ENCODE data around the gene AMT. TPM values are rescaled to one million over a fixed set of nuclear protein-coding genes. Genes with fewer than 3 reads are reported as not detected.
A peak's percentile ranks its signal among the peaks of the same experiment; 100 is the strongest.

AMT gene
- total RNA-seq, 1 experiment from 2014 or later = 66.6 TPM

DNA sequence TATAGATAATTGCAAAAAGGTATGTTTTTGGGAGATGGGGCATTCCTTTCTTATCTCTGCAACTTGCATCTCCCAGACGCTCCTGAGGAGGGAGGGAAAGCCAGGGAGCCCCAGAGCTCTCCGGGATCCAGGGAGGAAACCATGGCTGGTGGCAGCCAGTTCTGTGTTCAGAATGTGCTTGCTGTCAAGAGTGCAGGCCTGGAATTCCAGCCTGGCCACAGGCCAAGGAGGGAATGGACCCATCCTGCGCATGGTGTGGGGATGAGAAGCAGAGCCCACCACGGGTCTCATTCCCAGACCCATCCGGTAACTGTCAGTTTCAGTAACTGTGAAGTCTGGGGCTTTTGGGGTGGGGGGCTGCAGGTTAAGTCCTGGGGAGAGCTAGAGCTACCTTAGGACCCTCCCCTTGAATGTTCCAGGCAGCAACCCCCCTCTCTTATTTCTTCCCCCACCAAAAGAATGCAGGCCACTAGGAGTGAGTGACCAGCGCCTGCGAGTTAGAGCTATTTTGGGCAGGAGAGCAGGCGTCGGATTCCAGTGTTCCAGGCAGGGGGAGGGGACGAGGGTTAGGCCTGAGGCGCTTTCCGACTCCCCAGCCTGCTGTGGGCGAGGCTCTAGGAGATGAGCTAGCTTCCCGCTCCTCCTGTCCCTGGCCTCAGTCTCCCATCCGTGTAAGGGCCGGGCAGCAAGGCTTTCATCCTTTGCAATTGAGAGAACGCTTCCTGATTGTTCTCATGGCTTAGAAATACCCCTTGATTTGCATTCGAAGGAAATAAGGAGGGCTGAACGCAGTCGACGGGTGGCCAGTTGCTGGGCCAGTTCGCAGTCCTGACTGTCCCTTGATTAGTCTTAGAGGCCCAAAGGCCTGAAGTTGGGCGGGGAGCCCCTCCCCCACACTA lies 47.0 kb upstream of the AMT start:
- Mint-ChIP-seq H3K4me3 (peak overlapping the region; percentile 84), H3K9me3 (no peaks in the 10 kb centered on the region), H3K36me3 (peaks cover 6% of the 10 kb centered on the region; the same call in 1 of the 2 replicates), H3K27me3 (ENCODE audit: low read depth) (no peaks in the 10 kb centered on the region), H3K27ac (peak overlapping the region; percentile 100), H3K4me1 (peaks cover 27% of the 10 kb centered on the region)
- DNase-seq (ENCODE audit: low spot score) = peak; percentile 78
- CTCF ChIA-PET = interaction anchor here (0.7 to 5.4 kb wide), 11 partner anchors 9 to 298 kb away, joined by 3 to 60 read pairs (median 8); partner anchors contain the start of genes KLHDC8B and USP4
- ATAC-seq = peak; percentile 46
- POLR2A ChIA-PET = interaction anchor here (0.6 to 5.0 kb wide), 15 partner anchors 10 to 462 kb away, joined by 3 to 125 read pairs (median 4); partner anchors contain the start of genes AMT, QRICH1, USP4 and WDR6
- TF ChIP-seq, protein P1, sequence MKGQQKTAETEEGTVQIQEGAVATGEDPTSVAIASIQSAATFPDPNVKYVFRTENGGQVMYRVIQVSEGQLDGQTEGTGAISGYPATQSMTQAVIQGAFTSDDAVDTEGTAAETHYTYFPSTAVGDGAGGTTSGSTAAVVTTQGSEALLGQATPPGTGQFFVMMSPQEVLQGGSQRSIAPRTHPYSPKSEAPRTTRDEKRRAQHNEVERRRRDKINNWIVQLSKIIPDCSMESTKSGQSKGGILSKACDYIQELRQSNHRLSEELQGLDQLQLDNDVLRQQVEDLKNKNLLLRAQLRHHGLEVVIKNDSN (CRISPR knock-in tag; IDR thresholded peaks at IDR 0.05) = peak; percentile 25; the same call in 1 of the 2 replicates
- TF ChIP-seq GABPB1 (CRISPR knock-in tag; IDR thresholded peaks at IDR 0.05) = no peak
- TF ChIP-seq FOXJ3 (CRISPR knock-in tag; IDR thresholded peaks at IDR 0.05; ENCODE audit: borderline replicate concordance) = no peak
- TF ChIP-seq TEAD1 (CRISPR knock-in tag; IDR thresholded peaks at IDR 0.05) = 0 out of 2 replicates have a peak, but pooled peaks have one; percentile 8
- TF ChIP-seq, protein P2, sequence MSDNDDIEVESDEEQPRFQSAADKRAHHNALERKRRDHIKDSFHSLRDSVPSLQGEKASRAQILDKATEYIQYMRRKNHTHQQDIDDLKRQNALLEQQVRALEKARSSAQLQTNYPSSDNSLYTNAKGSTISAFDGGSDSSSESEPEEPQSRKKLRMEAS (CRISPR knock-in tag; IDR thresholded peaks at IDR 0.05) = peak; percentile 72; the same call in 1 of the 2 replicates
- no peak for TF ChIP-seq NR1H2 (CRISPR knock-in tag; IDR thresholded peaks at IDR 0.05)
- TF ChIP-seq, protein P3, sequence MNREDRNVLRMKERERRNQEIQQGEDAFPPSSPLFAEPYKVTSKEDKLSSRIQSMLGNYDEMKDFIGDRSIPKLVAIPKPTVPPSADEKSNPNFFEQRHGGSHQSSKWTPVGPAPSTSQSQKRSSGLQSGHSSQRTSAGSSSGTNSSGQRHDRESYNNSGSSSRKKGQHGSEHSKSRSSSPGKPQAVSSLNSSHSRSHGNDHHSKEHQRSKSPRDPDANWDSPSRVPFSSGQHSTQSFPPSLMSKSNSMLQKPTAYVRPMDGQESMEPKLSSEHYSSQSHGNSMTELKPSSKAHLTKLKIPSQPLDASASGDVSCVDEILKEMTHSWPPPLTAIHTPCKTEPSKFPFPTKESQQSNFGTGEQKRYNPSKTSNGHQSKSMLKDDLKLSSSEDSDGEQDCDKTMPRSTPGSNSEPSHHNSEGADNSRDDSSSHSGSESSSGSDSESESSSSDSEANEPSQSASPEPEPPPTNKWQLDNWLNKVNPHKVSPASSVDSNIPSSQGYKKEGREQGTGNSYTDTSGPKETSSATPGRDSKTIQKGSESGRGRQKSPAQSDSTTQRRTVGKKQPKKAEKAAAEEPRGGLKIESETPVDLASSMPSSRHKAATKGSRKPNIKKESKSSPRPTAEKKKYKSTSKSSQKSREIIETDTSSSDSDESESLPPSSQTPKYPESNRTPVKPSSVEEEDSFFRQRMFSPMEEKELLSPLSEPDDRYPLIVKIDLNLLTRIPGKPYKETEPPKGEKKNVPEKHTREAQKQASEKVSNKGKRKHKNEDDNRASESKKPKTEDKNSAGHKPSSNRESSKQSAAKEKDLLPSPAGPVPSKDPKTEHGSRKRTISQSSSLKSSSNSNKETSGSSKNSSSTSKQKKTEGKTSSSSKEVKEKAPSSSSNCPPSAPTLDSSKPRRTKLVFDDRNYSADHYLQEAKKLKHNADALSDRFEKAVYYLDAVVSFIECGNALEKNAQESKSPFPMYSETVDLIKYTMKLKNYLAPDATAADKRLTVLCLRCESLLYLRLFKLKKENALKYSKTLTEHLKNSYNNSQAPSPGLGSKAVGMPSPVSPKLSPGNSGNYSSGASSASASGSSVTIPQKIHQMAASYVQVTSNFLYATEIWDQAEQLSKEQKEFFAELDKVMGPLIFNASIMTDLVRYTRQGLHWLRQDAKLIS (CRISPR knock-in tag; IDR thresholded peaks at IDR 0.05; ENCODE audit: borderline replicate concordance) = peak; percentile 57; the same call in 1 of the 2 replicates
- TF ChIP-seq, protein P4, sequence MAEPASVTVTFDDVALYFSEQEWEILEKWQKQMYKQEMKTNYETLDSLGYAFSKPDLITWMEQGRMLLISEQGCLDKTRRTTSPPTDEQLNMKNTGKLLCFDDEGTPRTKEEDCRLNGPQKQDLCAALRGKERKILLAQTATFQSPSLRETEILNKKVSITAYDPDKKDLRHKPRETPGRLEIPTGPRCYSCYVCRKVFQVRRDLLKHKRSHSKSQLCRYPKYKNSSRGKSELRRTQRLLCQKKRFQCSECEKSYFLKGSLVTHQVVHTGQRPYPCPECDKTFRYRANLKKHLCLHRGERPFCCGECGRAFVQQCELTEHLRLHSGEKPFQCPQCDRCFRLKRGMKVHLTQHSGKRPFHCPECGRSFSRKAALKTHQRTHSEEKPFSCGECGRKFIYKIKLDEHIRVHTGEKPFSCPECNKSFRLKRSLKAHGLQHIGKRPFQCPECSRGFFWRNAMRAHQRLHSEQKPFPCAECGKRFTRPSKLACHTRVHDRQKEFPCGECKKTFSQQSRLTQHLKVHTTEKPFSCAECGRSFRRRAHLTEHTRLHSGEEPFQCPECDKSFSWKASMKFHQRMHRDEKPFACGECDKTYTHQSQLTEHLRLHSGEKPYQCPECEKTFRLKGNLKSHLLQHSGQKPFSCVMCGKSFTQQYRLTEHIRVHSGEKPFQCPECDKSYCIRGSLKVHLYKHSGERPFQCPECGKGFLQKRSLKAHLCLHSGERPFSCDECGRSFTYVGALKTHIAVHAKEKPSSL (CRISPR knock-in tag; conservative IDR thresholded peaks at IDR 0.05) = no peak
- TF ChIP-seq CBFB (CRISPR knock-in tag; IDR thresholded peaks at IDR 0.05; ENCODE audit: low read depth) = no peak
- TF ChIP-seq, protein P5, sequence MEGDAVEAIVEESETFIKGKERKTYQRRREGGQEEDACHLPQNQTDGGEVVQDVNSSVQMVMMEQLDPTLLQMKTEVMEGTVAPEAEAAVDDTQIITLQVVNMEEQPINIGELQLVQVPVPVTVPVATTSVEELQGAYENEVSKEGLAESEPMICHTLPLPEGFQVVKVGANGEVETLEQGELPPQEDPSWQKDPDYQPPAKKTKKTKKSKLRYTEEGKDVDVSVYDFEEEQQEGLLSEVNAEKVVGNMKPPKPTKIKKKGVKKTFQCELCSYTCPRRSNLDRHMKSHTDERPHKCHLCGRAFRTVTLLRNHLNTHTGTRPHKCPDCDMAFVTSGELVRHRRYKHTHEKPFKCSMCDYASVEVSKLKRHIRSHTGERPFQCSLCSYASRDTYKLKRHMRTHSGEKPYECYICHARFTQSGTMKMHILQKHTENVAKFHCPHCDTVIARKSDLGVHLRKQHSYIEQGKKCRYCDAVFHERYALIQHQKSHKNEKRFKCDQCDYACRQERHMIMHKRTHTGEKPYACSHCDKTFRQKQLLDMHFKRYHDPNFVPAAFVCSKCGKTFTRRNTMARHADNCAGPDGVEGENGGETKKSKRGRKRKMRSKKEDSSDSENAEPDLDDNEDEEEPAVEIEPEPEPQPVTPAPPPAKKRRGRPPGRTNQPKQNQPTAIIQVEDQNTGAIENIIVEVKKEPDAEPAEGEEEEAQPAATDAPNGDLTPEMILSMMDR (IDR thresholded peaks at IDR 0.05) = no peak
- TF ChIP-seq, protein P6, sequence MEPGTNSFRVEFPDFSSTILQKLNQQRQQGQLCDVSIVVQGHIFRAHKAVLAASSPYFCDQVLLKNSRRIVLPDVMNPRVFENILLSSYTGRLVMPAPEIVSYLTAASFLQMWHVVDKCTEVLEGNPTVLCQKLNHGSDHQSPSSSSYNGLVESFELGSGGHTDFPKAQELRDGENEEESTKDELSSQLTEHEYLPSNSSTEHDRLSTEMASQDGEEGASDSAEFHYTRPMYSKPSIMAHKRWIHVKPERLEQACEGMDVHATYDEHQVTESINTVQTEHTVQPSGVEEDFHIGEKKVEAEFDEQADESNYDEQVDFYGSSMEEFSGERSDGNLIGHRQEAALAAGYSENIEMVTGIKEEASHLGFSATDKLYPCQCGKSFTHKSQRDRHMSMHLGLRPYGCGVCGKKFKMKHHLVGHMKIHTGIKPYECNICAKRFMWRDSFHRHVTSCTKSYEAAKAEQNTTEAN (CRISPR knock-in tag; IDR thresholded peaks at IDR 0.05) = no peak
- TF ChIP-seq ZNF232 (CRISPR knock-in tag; IDR thresholded peaks at IDR 0.05) = no peak
- TF ChIP-seq NR2C2 (CRISPR knock-in tag; IDR thresholded peaks at IDR 0.05) = no peak
- no peak for TF ChIP-seq ZNF138 (CRISPR knock-in tag; conservative IDR thresholded peaks at IDR 0.05)
- no peak for TF ChIP-seq CREM (CRISPR knock-in tag; IDR thresholded peaks at IDR 0.05)
- no peak for TF ChIP-seq MYBL2 (CRISPR knock-in tag; IDR thresholded peaks at IDR 0.05)
- TF ChIP-seq, protein P7, sequence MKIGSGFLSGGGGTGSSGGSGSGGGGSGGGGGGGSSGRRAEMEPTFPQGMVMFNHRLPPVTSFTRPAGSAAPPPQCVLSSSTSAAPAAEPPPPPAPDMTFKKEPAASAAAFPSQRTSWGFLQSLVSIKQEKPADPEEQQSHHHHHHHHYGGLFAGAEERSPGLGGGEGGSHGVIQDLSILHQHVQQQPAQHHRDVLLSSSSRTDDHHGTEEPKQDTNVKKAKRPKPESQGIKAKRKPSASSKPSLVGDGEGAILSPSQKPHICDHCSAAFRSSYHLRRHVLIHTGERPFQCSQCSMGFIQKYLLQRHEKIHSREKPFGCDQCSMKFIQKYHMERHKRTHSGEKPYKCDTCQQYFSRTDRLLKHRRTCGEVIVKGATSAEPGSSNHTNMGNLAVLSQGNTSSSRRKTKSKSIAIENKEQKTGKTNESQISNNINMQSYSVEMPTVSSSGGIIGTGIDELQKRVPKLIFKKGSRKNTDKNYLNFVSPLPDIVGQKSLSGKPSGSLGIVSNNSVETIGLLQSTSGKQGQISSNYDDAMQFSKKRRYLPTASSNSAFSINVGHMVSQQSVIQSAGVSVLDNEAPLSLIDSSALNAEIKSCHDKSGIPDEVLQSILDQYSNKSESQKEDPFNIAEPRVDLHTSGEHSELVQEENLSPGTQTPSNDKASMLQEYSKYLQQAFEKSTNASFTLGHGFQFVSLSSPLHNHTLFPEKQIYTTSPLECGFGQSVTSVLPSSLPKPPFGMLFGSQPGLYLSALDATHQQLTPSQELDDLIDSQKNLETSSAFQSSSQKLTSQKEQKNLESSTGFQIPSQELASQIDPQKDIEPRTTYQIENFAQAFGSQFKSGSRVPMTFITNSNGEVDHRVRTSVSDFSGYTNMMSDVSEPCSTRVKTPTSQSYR (CRISPR knock-in tag; IDR thresholded peaks at IDR 0.05) = peak; percentile 2
- TF ChIP-seq NFE2L1 (CRISPR knock-in tag; IDR thresholded peaks at IDR 0.05) = no peak
- TF ChIP-seq, protein P8, sequence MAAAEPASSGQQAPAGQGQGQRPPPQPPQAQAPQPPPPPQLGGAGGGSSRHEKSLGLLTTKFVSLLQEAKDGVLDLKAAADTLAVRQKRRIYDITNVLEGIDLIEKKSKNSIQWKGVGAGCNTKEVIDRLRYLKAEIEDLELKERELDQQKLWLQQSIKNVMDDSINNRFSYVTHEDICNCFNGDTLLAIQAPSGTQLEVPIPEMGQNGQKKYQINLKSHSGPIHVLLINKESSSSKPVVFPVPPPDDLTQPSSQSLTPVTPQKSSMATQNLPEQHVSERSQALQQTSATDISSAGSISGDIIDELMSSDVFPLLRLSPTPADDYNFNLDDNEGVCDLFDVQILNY (CRISPR knock-in tag; IDR thresholded peaks at IDR 0.05) = no peak
- TF ChIP-seq PRRX2 (CRISPR knock-in tag; IDR thresholded peaks at IDR 0.05) = no peak
